ENCODE data around the gene PTGIS. TPM values are rescaled to one million over a fixed set of nuclear protein-coding genes. Genes with fewer than 3 reads are reported as not detected.

The PTGIS gene
- total RNA-seq, 2 experiments from 2014 or later = 1.5 to 1.6 TPM

DNA sequence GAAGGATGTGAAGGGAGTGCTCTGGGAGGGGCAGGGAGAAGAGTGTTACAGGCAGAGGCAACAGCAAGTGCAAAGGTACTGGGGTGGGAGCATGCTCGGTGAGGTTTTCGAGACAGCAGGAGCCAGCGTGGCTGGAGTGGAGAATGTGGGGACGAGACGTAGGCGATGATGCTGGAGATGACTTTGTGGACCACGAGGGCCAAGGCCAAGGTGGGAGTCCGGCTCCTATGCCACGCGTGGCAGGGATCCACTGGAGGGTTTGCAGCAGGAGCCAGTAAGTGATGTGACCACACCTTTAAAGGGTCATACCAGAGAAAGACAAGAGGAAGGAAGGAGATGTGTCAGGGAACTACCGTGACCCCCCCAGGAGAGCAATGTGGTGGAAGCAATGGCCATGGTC, 7.3 kb downstream of the PTGIS start:
- TF ChIP-seq, protein P1, sequence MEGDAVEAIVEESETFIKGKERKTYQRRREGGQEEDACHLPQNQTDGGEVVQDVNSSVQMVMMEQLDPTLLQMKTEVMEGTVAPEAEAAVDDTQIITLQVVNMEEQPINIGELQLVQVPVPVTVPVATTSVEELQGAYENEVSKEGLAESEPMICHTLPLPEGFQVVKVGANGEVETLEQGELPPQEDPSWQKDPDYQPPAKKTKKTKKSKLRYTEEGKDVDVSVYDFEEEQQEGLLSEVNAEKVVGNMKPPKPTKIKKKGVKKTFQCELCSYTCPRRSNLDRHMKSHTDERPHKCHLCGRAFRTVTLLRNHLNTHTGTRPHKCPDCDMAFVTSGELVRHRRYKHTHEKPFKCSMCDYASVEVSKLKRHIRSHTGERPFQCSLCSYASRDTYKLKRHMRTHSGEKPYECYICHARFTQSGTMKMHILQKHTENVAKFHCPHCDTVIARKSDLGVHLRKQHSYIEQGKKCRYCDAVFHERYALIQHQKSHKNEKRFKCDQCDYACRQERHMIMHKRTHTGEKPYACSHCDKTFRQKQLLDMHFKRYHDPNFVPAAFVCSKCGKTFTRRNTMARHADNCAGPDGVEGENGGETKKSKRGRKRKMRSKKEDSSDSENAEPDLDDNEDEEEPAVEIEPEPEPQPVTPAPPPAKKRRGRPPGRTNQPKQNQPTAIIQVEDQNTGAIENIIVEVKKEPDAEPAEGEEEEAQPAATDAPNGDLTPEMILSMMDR (IDR thresholded peaks at IDR 0.05) = no peak
- ChIA-PET POLR2A (no interaction called here), CTCF (interaction anchor here (0.8 kb wide), 1 partner anchor 19 kb away, joined by 3 read pairs; no protein-coding TSS in a partner anchor)
- Mint-ChIP-seq H3K4me1 (ENCODE audit: low read depth) (no peaks in the 10 kb centered on the region), H3K4me3 (no peak overlapping the region), H3K36me3 (ENCODE audit: low read depth) (peaks cover 2% of the 10 kb centered on the region), H3K9me3 (peaks cover 6% of the 10 kb centered on the region), H3K27me3 (peaks cover 49% of the 10 kb centered on the region), H3K27ac (no peak overlapping the region)
- DNase-seq (no peak), ATAC-seq (no peak)
- intact Hi-C loops (cut with micrococcal nuclease) = no loop called here

GRCh38 chr20:49560186-49560585, 7.8 kb downstream of the PTGIS start:
- no peak overlapping the region for H3K4me3 Mint-ChIP-seq
- H3K27me3 Mint-ChIP-seq = peaks cover 47% of the 10 kb centered on the region
- H3K27ac Mint-ChIP-seq = no peak overlapping the region
- DNase-seq = no peak
- TF ChIP-seq, protein P1 (IDR thresholded peaks at IDR 0.05) = no peak
- intact Hi-C loops (cut with micrococcal nuclease) = no loop called here
- ATAC-seq = no peak
- POLR2A ChIA-PET = no interaction called here
- H3K4me1 Mint-ChIP-seq (ENCODE audit: low read depth) = no peaks in the 10 kb centered on the region
- peaks cover 4% of the 10 kb centered on the region for H3K36me3 Mint-ChIP-seq (ENCODE audit: low read depth)
- CTCF ChIA-PET = interaction anchor here (0.8 kb wide), 1 partner anchor 19 kb away, joined by 3 read pairs; no protein-coding TSS in a partner anchor
- H3K9me3 Mint-ChIP-seq = peaks cover 8% of the 10 kb centered on the region

DNA sequence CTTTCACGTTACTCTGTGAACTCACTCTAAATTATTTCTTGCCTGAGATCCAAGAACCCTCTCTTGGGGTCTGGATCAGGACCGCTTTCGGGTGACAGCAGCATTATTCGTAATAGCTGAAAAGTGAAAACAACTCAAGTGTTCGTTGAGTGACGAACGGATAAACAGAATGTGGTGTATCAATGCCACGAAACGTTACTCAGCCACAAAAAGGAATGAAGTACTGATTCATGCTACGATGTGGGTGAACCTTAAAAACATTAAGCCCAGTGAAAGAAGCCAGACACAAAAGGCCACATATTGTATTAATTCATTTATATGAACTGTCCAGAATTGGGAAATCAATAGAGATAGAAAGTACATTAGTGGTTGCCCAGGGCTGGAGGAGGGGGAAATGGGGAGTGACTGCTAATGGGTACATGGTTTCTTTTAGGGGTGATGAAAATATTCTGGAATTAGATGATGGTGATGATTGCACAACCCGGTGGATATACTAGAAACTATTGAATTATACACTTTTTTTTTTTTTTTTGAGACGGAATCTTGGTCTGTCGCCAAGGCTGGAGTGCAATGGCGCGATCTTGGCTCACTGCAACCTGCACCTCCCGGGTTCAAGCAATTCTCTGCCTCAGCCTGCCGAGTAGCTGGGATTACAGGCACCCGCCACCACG, 8.4 kb downstream of the PTGIS start:
- Mint-ChIP-seq H3K4me3 (no peak overlapping the region), H3K36me3 (ENCODE audit: low read depth) (peaks cover 4% of the 10 kb centered on the region), H3K27me3 (peaks cover 47% of the 10 kb centered on the region), H3K27ac (no peak overlapping the region), H3K4me1 (ENCODE audit: low read depth) (no peaks in the 10 kb centered on the region), H3K9me3 (peaks cover 8% of the 10 kb centered on the region)
- intact Hi-C loops (cut with micrococcal nuclease) = no loop called here
- no peak for ATAC-seq
- TF ChIP-seq, protein P1 (IDR thresholded peaks at IDR 0.05) = no peak
- POLR2A ChIA-PET = no interaction called here
- CTCF ChIA-PET = interaction anchor here (0.8 to 1.6 kb wide), 2 partner anchors 18 kb away, joined by 3 to 5 read pairs; no protein-coding TSS in a partner anchor
- no peak for DNase-seq

DNA sequence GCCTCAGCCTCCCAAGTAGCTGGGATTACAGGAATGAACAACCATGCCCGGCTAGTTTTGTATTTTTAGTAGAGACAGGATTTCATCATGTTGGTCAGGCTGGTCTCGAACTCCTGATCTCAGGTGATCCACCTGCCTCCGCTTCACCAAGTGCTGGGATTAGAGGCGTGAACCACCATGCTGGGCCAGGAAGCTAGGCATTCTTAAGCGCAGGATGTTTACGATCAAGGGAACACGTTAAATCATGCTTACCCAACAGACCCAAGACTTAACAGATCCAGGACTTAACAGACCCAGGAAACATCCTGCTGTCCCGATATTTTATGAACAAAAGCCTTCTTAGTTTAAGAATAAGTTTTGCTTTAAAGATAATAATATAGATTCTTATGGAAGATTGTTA, 9.1 kb downstream of the PTGIS start:
- Mint-ChIP-seq H3K4me1 (ENCODE audit: low read depth) (no peaks in the 10 kb centered on the region), H3K4me3 (no peak overlapping the region), H3K36me3 (ENCODE audit: low read depth) (peaks cover 4% of the 10 kb centered on the region), H3K9me3 (peaks cover 8% of the 10 kb centered on the region), H3K27me3 (peaks cover 49% of the 10 kb centered on the region), H3K27ac (no peak overlapping the region)
- CTCF ChIA-PET = interaction anchor here (1.4 to 1.6 kb wide), 2 partner anchors 17 to 50 kb away, joined by 3 to 5 read pairs; no protein-coding TSS in a partner anchor
- TF ChIP-seq, protein P1 (IDR thresholded peaks at IDR 0.05) = no peak
- ATAC-seq (no peak), DNase-seq (no peak)
- intact Hi-C loops (cut with micrococcal nuclease) = no loop called here
- POLR2A ChIA-PET = no interaction called here

DNA sequence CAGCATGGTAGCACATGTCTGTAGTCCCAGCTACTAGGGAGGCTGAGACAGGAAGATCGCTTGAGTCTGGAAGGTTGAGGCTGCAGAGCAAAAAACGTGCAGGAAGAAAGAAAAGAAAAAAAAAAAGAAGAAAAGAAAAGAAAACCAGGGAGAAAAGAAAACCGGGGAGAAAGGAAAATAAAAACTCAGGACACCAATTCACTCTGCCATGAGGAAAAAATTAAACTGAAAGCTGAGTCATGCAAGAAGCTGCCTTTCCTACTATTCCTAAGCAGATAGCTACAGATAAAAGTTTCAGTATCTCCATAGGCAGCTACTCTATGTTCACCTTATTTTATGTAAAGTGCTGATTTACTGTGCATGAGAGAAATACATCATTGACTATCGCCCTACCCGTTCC, 10.5 kb downstream of the PTGIS start:
- POLR2A ChIA-PET = interaction anchor here (0.7 kb wide), 2 partner anchors 105 to 123 kb away, joined by 3 read pairs; no protein-coding TSS in a partner anchor
- Mint-ChIP-seq H3K36me3 (ENCODE audit: low read depth) (peaks cover 4% of the 10 kb centered on the region), H3K4me1 (ENCODE audit: low read depth) (no peaks in the 10 kb centered on the region), H3K9me3 (peaks cover 6% of the 10 kb centered on the region), H3K27ac (no peak overlapping the region), H3K27me3 (peaks cover 39% of the 10 kb centered on the region), H3K4me3 (no peak overlapping the region)
- TF ChIP-seq, protein P1 (IDR thresholded peaks at IDR 0.05) = no peak
- CTCF ChIA-PET = interaction anchor here (0.8 to 2.4 kb wide), 5 partner anchors 16 to 53 kb away, joined by 3 to 10 read pairs (median 3); no protein-coding TSS in a partner anchor
- DNase-seq = no peak
- intact Hi-C loops (cut with micrococcal nuclease) = no loop called here
- no peak for ATAC-seq

Data from activated CD8-positive, alpha-beta T cell treated with anti-CD3 and anti-CD28 coated beads for 36 hours (primary cell).